ENCODE results near the gene ASIP.

DNA sequence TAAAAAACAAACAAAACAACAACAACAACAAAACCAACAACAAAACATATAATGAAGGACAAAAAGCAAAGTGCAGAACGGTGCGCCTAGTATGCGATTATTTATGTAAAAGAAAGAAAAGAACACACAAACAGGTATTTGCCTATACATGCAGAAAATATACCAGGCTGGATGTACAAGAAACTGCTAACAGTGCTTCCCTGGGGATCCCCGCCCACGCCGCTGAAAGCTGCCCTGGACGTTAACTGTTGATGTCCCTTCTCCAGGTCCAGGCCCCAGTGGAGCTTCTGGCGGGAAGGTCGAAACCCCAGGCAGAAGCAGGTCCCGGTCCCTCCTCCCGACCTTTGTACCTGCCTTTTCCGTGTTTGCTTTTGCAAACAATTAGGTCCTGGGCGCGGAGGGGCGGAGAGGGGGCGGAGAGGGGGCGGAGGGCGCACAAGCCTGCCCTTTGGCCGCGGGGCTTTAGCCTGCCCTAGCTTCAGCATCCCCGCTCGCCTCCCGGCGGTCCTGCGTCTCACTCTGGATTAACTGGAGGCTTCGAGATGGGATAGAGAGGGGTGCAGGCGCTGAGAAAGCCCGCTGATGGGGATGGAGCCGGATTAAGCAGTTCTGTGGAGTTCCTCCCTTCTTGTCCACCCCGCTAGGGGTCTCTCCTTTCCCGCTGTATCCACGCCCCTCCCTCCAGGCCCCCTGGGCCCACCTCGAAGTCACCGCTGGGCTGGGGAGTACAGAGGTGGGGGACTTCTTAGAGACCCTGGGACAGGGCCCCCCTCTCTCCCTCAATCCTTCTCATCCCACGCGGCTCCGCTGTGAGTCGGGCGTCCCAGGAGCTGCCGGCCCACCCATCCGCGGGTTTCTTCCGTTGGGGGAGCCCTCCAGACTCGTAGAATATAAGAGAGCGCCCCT, 70.1 kb downstream of the ASIP start:
- TF ChIP-seq, protein P1, sequence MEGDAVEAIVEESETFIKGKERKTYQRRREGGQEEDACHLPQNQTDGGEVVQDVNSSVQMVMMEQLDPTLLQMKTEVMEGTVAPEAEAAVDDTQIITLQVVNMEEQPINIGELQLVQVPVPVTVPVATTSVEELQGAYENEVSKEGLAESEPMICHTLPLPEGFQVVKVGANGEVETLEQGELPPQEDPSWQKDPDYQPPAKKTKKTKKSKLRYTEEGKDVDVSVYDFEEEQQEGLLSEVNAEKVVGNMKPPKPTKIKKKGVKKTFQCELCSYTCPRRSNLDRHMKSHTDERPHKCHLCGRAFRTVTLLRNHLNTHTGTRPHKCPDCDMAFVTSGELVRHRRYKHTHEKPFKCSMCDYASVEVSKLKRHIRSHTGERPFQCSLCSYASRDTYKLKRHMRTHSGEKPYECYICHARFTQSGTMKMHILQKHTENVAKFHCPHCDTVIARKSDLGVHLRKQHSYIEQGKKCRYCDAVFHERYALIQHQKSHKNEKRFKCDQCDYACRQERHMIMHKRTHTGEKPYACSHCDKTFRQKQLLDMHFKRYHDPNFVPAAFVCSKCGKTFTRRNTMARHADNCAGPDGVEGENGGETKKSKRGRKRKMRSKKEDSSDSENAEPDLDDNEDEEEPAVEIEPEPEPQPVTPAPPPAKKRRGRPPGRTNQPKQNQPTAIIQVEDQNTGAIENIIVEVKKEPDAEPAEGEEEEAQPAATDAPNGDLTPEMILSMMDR (IDR thresholded peaks at IDR 0.05): no peak
- TF ChIP-seq POLR2A (IDR thresholded peaks at IDR 0.05): no peak

Data from adrenal gland (tissue), 5 donors.